ENCODE measurements around the gene ATRAID. TPM values are rescaled to one million over a fixed set of nuclear protein-coding genes. Genes with fewer than 3 reads are reported as not detected.
A peak's percentile ranks its signal among the peaks of the same experiment; 100 is the strongest.

ATRAID gene
- polyA plus RNA-seq, 3 donors, result 120 to 298 (median 287) TPM

- WGBS (ENCODE audit: insufficient coverage), result 91% methylated on average over 3 of the region's 4 CpGs
- Histone ChIP-seq H3K4me1 (ENCODE audit: control insufficient read depth in 1 of 2, insufficient read depth in 2 of 2, low read length in 2 of 2) (no peaks in the 10 kb centered on the region), H3K9me3 (replicated peaks in 1 of 2; ENCODE audit: control insufficient read depth in 1 of 2, insufficient read depth in 1 of 2, low read length in 2 of 2) (no peaks in the 10 kb centered on the region), H3K27me3 (ENCODE audit: control insufficient read depth in 2 of 2, insufficient read depth in 2 of 2, low read length in 2 of 2) (peaks cover 0 to 4% of the 10 kb centered on the region in 2 donors), H3K79me2 (ENCODE audit: insufficient read depth, low read length) (no peaks in the 10 kb centered on the region), H3K4me3 (replicated peaks in 1 of 3; ENCODE audit: low read depth in 2 of 3, low read length in 3 of 3) (no peak overlapping the region), H3K4me2 (replicated peaks; ENCODE audit: extremely low read depth, low read length, poor library complexity, severe bottlenecking) (no peak overlapping the region), H4K20me1 (ENCODE audit: insufficient read depth, low read length) (no peaks in the 10 kb centered on the region), H3K27ac (ENCODE audit: low read depth in 1 of 2, low read length in 2 of 2) (no peak overlapping the region), H3K9ac (ENCODE audit: insufficient read depth, low read length, poor library complexity, severe bottlenecking) (no peak overlapping the region), H2AFZ (ENCODE audit: insufficient read depth, low read depth, low read length, poor library complexity, severe bottlenecking) (no peak overlapping the region), H3K36me3 (replicated peaks in 1 of 2; ENCODE audit: control insufficient read depth in 1 of 2, insufficient read depth in 2 of 2, low read length in 2 of 2) (peaks cover 16 to 22% of the 10 kb centered on the region in 2 donors)
- H3K27ac Mint-ChIP-seq, result peak overlapping the region in 1 of 7 donors; percentile 30
- peaks cover 3% of the 10 kb centered on the region for H3K4me1 Mint-ChIP-seq
- H3K4me3 Mint-ChIP-seq, result no peak overlapping the region
- H3K36me3 Mint-ChIP-seq, result peaks cover 15 to 20% of the 10 kb centered on the region in 2 donors
- peaks cover 8 to 29% (median 16%) of the 10 kb centered on the region in 3 donors for H3K27me3 Mint-ChIP-seq (ENCODE audit: low read depth in 3 of 3)
- H3K9me3 Mint-ChIP-seq, result no peaks in the 10 kb centered on the region
- TF ChIP-seq CTCF (IDR thresholded peaks at IDR 0.05), result no peak
- intact Hi-C loops (cut with micrococcal nuclease), result no loop called here
- DNase-seq, result no peak
Observed at GRCh38 chr2:27247893-27248292, 36.1 kb downstream of the ATRAID start.

- no peak for TF ChIP-seq CTCF (IDR thresholded peaks at IDR 0.05)
- no peak for DNase-seq
- no peak overlapping the region for H3K4me3 ChIP-seq (replicated peaks in 1 of 3; ENCODE audit: low read depth in 2 of 3, low read length in 3 of 3)
- H3K27ac Mint-ChIP-seq, result no peak overlapping the region
- peaks cover 8 to 29% (median 19%) of the 10 kb centered on the region in 3 donors for H3K27me3 Mint-ChIP-seq (ENCODE audit: low read depth in 3 of 3)
- no peaks in the 10 kb centered on the region for H3K9me3 ChIP-seq (replicated peaks in 1 of 2; ENCODE audit: control insufficient read depth in 1 of 2, insufficient read depth in 1 of 2, low read length in 2 of 2)
- intact Hi-C loops (cut with micrococcal nuclease), result no loop called here
- H3K9ac ChIP-seq (ENCODE audit: insufficient read depth, low read length, poor library complexity, severe bottlenecking), result no peak overlapping the region
- no peaks in the 10 kb centered on the region for H3K79me2 ChIP-seq (ENCODE audit: insufficient read depth, low read length)
- no peaks in the 10 kb centered on the region for H3K9me3 Mint-ChIP-seq
- peaks cover 1 to 6% of the 10 kb centered on the region in 2 donors for H3K36me3 Mint-ChIP-seq
- H4K20me1 ChIP-seq (ENCODE audit: insufficient read depth, low read length), result no peaks in the 10 kb centered on the region
- peaks cover 2 to 8% of the 10 kb centered on the region in 2 donors for H3K36me3 ChIP-seq (replicated peaks in 1 of 2; ENCODE audit: control insufficient read depth in 1 of 2, insufficient read depth in 2 of 2, low read length in 2 of 2)
- H3K4me3 Mint-ChIP-seq, result no peak overlapping the region
- H3K4me1 Mint-ChIP-seq, result peaks cover 3% of the 10 kb centered on the region
- H3K27ac ChIP-seq (ENCODE audit: low read depth in 1 of 2, low read length in 2 of 2), result no peak overlapping the region
- no peaks in the 10 kb centered on the region for H3K4me1 ChIP-seq (ENCODE audit: control insufficient read depth in 1 of 2, insufficient read depth in 2 of 2, low read length in 2 of 2)
- no peak overlapping the region for H3K4me2 ChIP-seq (replicated peaks; ENCODE audit: extremely low read depth, low read length, poor library complexity, severe bottlenecking)
- H3K27me3 ChIP-seq (ENCODE audit: control insufficient read depth in 2 of 2, insufficient read depth in 2 of 2, low read length in 2 of 2), result peaks cover 0 to 4% of the 10 kb centered on the region in 2 donors
- WGBS (ENCODE audit: insufficient coverage), result 78% methylated on average over 4 of the region's 12 CpGs
- H2AFZ ChIP-seq (ENCODE audit: insufficient read depth, low read depth, low read length, poor library complexity, severe bottlenecking), result peak overlapping the region; percentile 51
Observed at GRCh38 chr2:27249159-27249890, 37.5 kb downstream of the ATRAID start.
